Kidney epithelial cell (primary cell): ENCODE measurements around the gene SFRP5. TPM values are rescaled to one million over a fixed set of nuclear protein-coding genes. Genes with fewer than 3 reads are reported as not detected.

Source experiments
- DNase-seq: peaks from one replicate; pipeline ENCODE4 v3.0.0-alpha.2; 2010; ENCODE audit warnings: low read depth
- H3K27me3 ChIP-seq: 2 replicates; pipeline ENCODE4 v1.6.0; 2011; ENCODE audit warnings: low read length; ENCODE audit not compliant: control insufficient read depth, insufficient read depth
- H3K36me3 ChIP-seq: 2 replicates; pipeline ENCODE4 v1.5.1; 2011; ENCODE audit warnings: low read length; ENCODE audit not compliant: control insufficient read depth, insufficient read depth
- H3K4me3 ChIP-seq: 2 replicates; pipeline ENCODE4 v1.5.1; 2011; ENCODE audit warnings: low read depth, mild to moderate bottlenecking, control low read depth, low read length
- CTCF ChIP-seq: IDR thresholded peaks from 2 replicates; pipeline ENCODE4 v1.5.1; 2011; ENCODE audit warnings: mild to moderate bottlenecking, moderate library complexity, low read length, control low read depth, inconsistent platforms; ENCODE audit not compliant: insufficient read depth, poor library complexity, severe bottlenecking
- total RNA-seq: library from RNA; depleted of rRNA; stranded (reverse); fragments of >200 nt; gene quantifications from 2 replicates; pipeline ENCODE4 v1.2.3, GENCODE V29; 2015

SFRP5 gene
- total RNA-seq, 1 donor from 2014 or later, result not detected

- Histone ChIP-seq H3K27me3 (no peaks in the 10 kb centered on the region), H3K36me3 (peaks cover 3% of the 10 kb centered on the region), H3K4me3 (no peak overlapping the region)
- no peak for DNase-seq
- no peak for TF ChIP-seq CTCF
Observed at GRCh38 chr10:97755718-97756117, 16.1 kb downstream of the SFRP5 start.

GRCh38 chr10:97754726-97755125 lies 17.1 kb downstream of the SFRP5 start:
- Histone ChIP-seq H3K36me3 (peaks cover 3% of the 10 kb centered on the region), H3K4me3 (no peak overlapping the region), H3K27me3 (no peaks in the 10 kb centered on the region)
- DNase-seq, result no peak
- TF ChIP-seq CTCF, result no peak

- peaks cover 5% of the 10 kb centered on the region for H3K36me3 ChIP-seq
Observed at GRCh38 chr10:97752956-97753355, 18.8 kb downstream of the SFRP5 start.

GRCh38 chr10:97748116-97748515 lies 23.7 kb downstream of the SFRP5 start:
- no peak for DNase-seq
- Histone ChIP-seq H3K27me3 (no peaks in the 10 kb centered on the region), H3K36me3 (peaks cover 4% of the 10 kb centered on the region), H3K4me3 (no peak overlapping the region)
- TF ChIP-seq CTCF, result no peak

More at GRCh38 chr10:97752956-97753355, 18.8 kb downstream of the SFRP5 start:
- H3K27me3 ChIP-seq, result no peaks in the 10 kb centered on the region
- no peak for TF ChIP-seq CTCF
- no peak for DNase-seq
- H3K4me3 ChIP-seq, result no peak overlapping the region

GRCh38 chr10:97747573-97747972 lies 24.2 kb downstream of the SFRP5 start:
- no peaks in the 10 kb centered on the region for H3K27me3 ChIP-seq
- no peak overlapping the region for H3K4me3 ChIP-seq
- H3K36me3 ChIP-seq, result peaks cover 4% of the 10 kb centered on the region
- TF ChIP-seq CTCF, result no peak
- no peak for DNase-seq

- H3K4me3 ChIP-seq, result no peak overlapping the region
- peaks cover 1% of the 10 kb centered on the region for H3K36me3 ChIP-seq
- no peaks in the 10 kb centered on the region for H3K27me3 ChIP-seq
- TF ChIP-seq CTCF, result no peak
- no peak for DNase-seq
Observed at GRCh38 chr10:97744405-97745035, 27.3 kb downstream of the SFRP5 start.
